Pancreas (tissue), 10 donors: ENCODE results near the gene NRN1L. TPM values are rescaled to one million over a fixed set of nuclear protein-coding genes. Genes with fewer than 3 reads are reported as not detected.
A peak's percentile ranks its signal among the peaks of the same experiment; 100 is the strongest.

Experiments
- ATAC-seq, 4 donors: fragments of 200-7000 bp; cut with Tn5 transposase; one replicate each; pipeline versions ENCODE4 v1.8.0 to v1.9.1; 2020; ENCODE audit warnings: mild to moderate bottlenecking in 4 of 4, moderate library complexity in 4 of 4
- DNase-seq, 6 donors: peaks; one replicate each; pipeline ENCODE4 v3.0.0-alpha.2; 2020
- FAIRE-seq: peaks from 2 replicates; lab custom pipeline; 2012; peaks lifted over from hg19 to GRCh38; lab: Jason Lieb, UNC
- H3K27ac ChIP-seq, 4 donors: fragments of 200-600 bp; sonication (generic); 1 replicate in 3 of 4; 2 replicates in 1 of 4; pipeline versions ENCODE4 v1.5.0 to v1.8.0; 2020
- H3K27me3 ChIP-seq, 4 donors: fragments of 200-600 bp; one replicate each; pipeline ENCODE4 v1.8.0; 2021
- H3K36me3 ChIP-seq, 3 donors: fragments of 200-600 bp; sonication (generic) in 1 of 3; one replicate each; pipeline versions ENCODE4 v1.5.0 to v1.8.0; 2020 to 2021
- H3K4me1 ChIP-seq, 3 donors: fragments of 200-600 bp; one replicate each; pipeline ENCODE4 v1.8.0; 2021
- H3K4me3 ChIP-seq, 4 donors: fragments of 200-600 bp; sonication (generic) in 2 of 4; one replicate each; pipeline versions ENCODE4 v1.5.0 to v1.8.0; 2020 to 2021
- H3K9me3 ChIP-seq, 4 donors: fragments of 200-600 bp; one replicate each; pipeline ENCODE4 v1.8.0; 2021
- WGBS, 2 donors: extraction: QIAGEN DNeasy Blood & Tissue Kit; methylation state at CpG; one replicate each; pipeline ENCODE4 v1.1.7; 2013; 5-methylcytosine and 5-hydroxymethylcytosine counted together
- intact Hi-C, 3 donors: fragments of 100-400 bp; cut with DNase I; formaldehyde crosslinking; loops; one replicate each; pipeline versions ENCODE4 v1.11.1 to v1.14.2; 2022
- polyA plus RNA-seq, 2 donors: library from polyadenylated mRNA; stranded (reverse); fragments of 200-250 nt; gene quantifications; one replicate each; pipeline ENCODE4 v1.2.3, GENCODE V29; 2013
- total RNA-seq, 6 donors: library from RNA; stranded (reverse); fragmentation: NEBNext Ultra II Directional in 4 of 6; extraction: Animal tissue kit (Norgen Biotek cat#: 25700) in 4 of 6; gene quantifications; one replicate each; pipeline versions ENCODE4 v1.2.1 to v1.2.4, GENCODE V29; 2021 to 2023
- TF ChIP-seq, protein P1 (sequence below), 4 donors: fragments of 200-600 bp; sonication (generic) in 3 of 4; IDR thresholded peaks; one replicate each; pipeline versions ENCODE4 v1.5.0 to v1.8.0; 2021; ENCODE audit warnings: antibody characterized with exemption in 4 of 4
- donor health status: healthy with polysubstance abuse.
- donor health status: DM: no; HTN: no; CAD: no; lungs with moderate emphysema.
- donor health status: DM: no; HTN: no; CAD: no.
- donor health status: control.
- donor health status: control.
- donor health status: Bipolar disorder and iron deficiency.
- donor health status: DM: yes; HTN: yes; CAD: no.
- donor health status: DM: no; HTN: no; CAD: no.
- donor health status: DM: no; HTN: no; CAD: no.
- donor health status: DM: yes; HTN: yes; CAD: no.

The NRN1L gene
- total and polyA plus RNA-seq, 8 donors = 0.34 to 4.2 (median 0.67) TPM; not detected in 3

DNA sequence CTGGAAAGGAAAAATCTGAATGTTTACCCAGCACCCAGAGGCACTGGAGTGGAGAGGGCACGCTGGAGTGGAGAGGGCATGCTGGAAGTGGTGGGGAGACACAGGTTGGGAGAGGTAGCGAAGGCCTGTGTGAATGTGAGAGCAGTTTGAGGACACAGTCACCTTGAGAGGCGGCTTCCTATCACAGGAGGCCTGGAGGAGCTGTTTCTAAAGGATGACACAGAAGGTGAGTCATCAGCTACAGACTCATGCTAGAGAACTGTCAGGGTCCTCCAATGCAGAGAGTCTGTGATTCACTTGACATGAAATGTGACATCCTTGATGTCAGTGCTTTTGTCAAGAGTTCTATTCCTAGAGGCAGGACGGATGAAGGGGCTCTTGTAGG is 33.2 kb downstream of the NRN1L start:
- FAIRE-seq (no peak), ATAC-seq (peak in 1 of 4 donors; percentile 44), DNase-seq (no peak)
- TF ChIP-seq, protein P1, sequence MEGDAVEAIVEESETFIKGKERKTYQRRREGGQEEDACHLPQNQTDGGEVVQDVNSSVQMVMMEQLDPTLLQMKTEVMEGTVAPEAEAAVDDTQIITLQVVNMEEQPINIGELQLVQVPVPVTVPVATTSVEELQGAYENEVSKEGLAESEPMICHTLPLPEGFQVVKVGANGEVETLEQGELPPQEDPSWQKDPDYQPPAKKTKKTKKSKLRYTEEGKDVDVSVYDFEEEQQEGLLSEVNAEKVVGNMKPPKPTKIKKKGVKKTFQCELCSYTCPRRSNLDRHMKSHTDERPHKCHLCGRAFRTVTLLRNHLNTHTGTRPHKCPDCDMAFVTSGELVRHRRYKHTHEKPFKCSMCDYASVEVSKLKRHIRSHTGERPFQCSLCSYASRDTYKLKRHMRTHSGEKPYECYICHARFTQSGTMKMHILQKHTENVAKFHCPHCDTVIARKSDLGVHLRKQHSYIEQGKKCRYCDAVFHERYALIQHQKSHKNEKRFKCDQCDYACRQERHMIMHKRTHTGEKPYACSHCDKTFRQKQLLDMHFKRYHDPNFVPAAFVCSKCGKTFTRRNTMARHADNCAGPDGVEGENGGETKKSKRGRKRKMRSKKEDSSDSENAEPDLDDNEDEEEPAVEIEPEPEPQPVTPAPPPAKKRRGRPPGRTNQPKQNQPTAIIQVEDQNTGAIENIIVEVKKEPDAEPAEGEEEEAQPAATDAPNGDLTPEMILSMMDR (IDR thresholded peaks at IDR 0.05) = no peak
- WGBS, 2 donors = 83 to 84% methylated on average over 4 of the region's 4 CpGs
- H3K4me1 ChIP-seq = no peaks in the 10 kb centered on the region
- H3K4me3 ChIP-seq = no peak overlapping the region
- no peaks in the 10 kb centered on the region for H3K27me3 ChIP-seq
- H3K27ac ChIP-seq = no peak overlapping the region
- H3K36me3 ChIP-seq = no peaks in the 10 kb centered on the region
- H3K9me3 ChIP-seq = no peaks in the 10 kb centered on the region
- intact Hi-C loops = no loop called here

DNA sequence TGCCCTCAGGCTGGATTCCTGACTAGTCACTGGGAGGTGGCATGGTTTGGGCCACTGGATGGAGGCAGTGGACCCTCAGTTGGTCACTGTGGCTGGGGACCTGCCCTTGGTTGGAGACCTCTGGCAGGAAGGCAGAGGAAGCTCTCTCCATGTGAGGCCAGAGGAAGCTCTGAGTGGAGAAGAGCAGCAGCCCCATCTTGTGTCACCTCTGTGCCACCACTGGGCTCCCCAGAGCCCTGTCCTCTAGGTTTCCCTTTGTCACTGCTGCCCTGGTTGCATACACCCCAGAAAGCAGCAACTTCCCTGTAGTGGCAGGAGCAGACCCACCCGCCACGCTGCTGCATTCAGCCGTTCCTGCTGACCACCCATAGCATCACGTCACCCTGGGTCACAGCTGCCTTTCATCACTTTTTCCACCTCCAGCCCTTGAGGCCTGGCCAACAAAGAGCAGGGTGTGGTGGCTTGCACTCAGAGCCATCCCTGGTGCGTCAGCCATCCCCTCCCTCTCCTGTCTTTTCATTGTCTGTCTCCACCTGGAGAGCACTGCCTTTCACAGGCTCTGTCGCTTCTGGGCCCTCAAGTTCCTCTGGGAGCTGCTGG is 35.0 kb downstream of the NRN1L start:
- no peak for FAIRE-seq
- peak in 1 of 6 donors; percentile 57 for DNase-seq
- Histone ChIP-seq H3K4me1 (no peaks in the 10 kb centered on the region), H3K27me3 (no peaks in the 10 kb centered on the region), H3K27ac (no peak overlapping the region), H3K9me3 (no peaks in the 10 kb centered on the region), H3K4me3 (no peak overlapping the region), H3K36me3 (no peaks in the 10 kb centered on the region)
- no peak for ATAC-seq
- WGBS, 2 donors = 79 to 86% methylated on average over 6 of the region's 6 CpGs
- intact Hi-C loops = loop anchor here in 1 of 3 donors (10.0 kb wide), 1 partner anchor 245 kb away; no protein-coding TSS in a partner anchor
- TF ChIP-seq, protein P1 (IDR thresholded peaks at IDR 0.05) = no peak

DNA sequence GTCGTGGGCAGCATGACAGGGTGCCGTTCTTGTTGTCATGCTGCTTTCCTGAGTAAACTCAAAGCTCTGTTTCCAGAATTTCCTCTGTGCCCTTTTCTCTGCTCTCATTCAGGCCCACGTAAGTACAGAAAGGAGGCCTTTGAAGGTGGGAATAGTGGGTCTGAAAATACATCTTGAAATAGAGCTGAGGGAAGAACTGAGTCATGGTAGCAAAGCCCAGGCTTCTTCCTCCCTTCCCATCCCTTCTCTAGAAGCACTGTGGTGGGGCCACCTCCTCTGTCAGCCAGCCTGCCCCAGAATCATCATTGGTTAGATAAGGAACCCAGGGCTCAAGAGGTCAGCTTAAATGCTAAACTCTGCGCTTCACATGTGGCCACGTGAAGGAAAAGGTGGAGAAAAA is 37.5 kb downstream of the NRN1L start:
- H3K27ac ChIP-seq = no peak overlapping the region
- no peaks in the 10 kb centered on the region for H3K27me3 ChIP-seq
- intact Hi-C loops = loop anchor here in 1 of 3 donors (10.0 kb wide), 1 partner anchor 247 kb away; no protein-coding TSS in a partner anchor
- DNase-seq (no peak), ATAC-seq (no peak), FAIRE-seq (no peak)
- TF ChIP-seq, protein P1 (IDR thresholded peaks at IDR 0.05) = no peak
- H3K4me1 ChIP-seq = peaks cover 0 to 3% (median 0%) of the 10 kb centered on the region in 3 donors
- H3K9me3 ChIP-seq = no peaks in the 10 kb centered on the region
- H3K36me3 ChIP-seq = no peaks in the 10 kb centered on the region
- H3K4me3 ChIP-seq = no peak overlapping the region
- 52 to 58% methylated on average over 5 of the region's 5 CpGs for WGBS, 2 donors

DNA sequence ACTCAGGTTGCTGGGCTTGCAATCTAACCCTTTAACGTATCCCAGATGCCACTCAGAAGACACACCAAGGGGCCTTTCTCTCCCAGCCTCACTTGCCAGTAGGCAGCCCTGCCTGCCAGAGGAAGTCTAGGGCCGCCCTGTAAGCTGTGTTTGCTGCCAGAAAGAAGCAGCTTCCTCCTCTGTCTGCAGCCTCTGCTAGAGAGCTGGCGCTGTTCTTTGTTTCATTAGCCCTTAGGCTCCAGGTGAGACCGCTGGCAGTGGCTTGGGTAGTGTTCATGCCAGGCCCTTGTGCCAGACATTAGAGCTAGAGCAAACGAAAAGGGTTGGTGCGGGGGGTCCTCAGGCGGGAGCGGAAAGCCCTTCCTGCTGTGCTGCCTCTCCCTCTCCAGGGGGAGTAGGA is 38.1 kb downstream of the NRN1L start:
- H3K27me3 ChIP-seq = no peaks in the 10 kb centered on the region
- no peaks in the 10 kb centered on the region for H3K9me3 ChIP-seq
- DNase-seq (peak in 2 of 6 donors; percentile 28 to 57), ATAC-seq (no peak), FAIRE-seq (no peak)
- H3K36me3 ChIP-seq = no peaks in the 10 kb centered on the region
- TF ChIP-seq, protein P1 (IDR thresholded peaks at IDR 0.05) = no peak
- intact Hi-C loops = loop anchor here in 1 of 3 donors (10.0 kb wide), 1 partner anchor 248 kb away; no protein-coding TSS in a partner anchor
- no peak overlapping the region for H3K4me3 ChIP-seq
- 63 to 70% methylated on average over 8 of the region's 8 CpGs for WGBS, 2 donors
- H3K27ac ChIP-seq = peak overlapping the region in 1 of 4 donors; percentile 12
- peaks cover 0 to 3% (median 0%) of the 10 kb centered on the region in 3 donors for H3K4me1 ChIP-seq
